ENCODE measurements around the gene ACSF3. TPM values are rescaled to one million over a fixed set of nuclear protein-coding genes. Genes with fewer than 3 reads are reported as not detected.

Gene ACSF3
- total RNA-seq, 1 experiment from 2014 or later: 30.8 TPM

DNA sequence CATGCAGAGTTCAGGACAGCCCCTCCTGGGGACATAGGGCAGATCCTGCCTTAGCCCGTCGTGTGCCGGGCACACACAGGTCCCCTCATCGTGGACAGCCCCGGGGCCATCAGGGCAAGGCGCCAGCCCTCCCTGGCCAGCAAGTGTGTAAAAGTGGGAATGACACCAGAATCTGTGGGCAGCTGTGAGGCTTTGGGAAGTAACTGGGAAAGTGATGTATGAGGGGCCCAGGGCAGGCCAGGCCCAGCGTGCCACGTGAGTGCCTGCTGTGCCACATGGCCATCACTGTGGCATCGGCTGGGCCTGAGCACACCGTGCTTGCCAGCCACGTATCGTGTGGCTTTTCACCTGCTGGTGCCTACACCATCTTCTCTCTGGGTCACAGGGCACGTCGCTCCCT lies 26.6 kb downstream of the ACSF3 start:
- no peak for ATAC-seq
- intact Hi-C loops (cut with micrococcal nuclease; ENCODE audit: unreplicated experiment): no loop called here
- no TSS peak for BruUV-seq (replicated peaks)
- Histone ChIP-seq H3K36me3 (ENCODE audit: control insufficient read depth, insufficient read depth, low read length) (no peaks in the 10 kb centered on the region), H3K27me3 (ENCODE audit: control insufficient read depth, insufficient read depth, low read length) (no peaks in the 10 kb centered on the region), H3K9me3 (ENCODE audit: control insufficient read depth, insufficient read depth, low read depth, low read length) (no peaks in the 10 kb centered on the region), H3K27ac (ENCODE audit: low read length) (no peak overlapping the region), H3K4me1 (ENCODE audit: control insufficient read depth, insufficient read depth, low read length) (no peaks in the 10 kb centered on the region), H3K4me3 (ENCODE audit: low read depth in 2 of 2, low read length in 2 of 2) (no peak overlapping the region)
- ChIA-PET CTCF (no interaction called here), POLR2A (no interaction called here)
- TF ChIP-seq REST (IDR thresholded peaks at IDR 0.05; ENCODE audit: insufficient read depth in 1 of 2, low read depth in 2 of 2, low read length in 1 of 2) (no peak), TCF7L2 (IDR thresholded peaks at IDR 0.05; ENCODE audit: low read depth, low read length) (no peak), SIN3A (IDR thresholded peaks at IDR 0.05; ENCODE audit: borderline replicate concordance, insufficient read depth, low read depth, low read length) (no peak), POLR2AphosphoS5 (IDR thresholded peaks at IDR 0.05; ENCODE audit: low read depth, low read length) (no peak), CTCF (IDR thresholded peaks at IDR 0.05) (no peak)
- DNase-seq (ENCODE audit: low read depth, low spot score): no peak
- in situ Hi-C loops (cut with HindIII; ENCODE audit: low pct_unique_long_range_greater_than_20kb, low sequenced_read_pairs): no loop called here

GRCh38 chr16:89120921-89121351 lies 27.3 kb downstream of the ACSF3 start:
- no TSS peak for BruUV-seq (replicated peaks)
- intact Hi-C loops (cut with micrococcal nuclease; ENCODE audit: unreplicated experiment) (no loop called here), in situ Hi-C loops (cut with HindIII; ENCODE audit: low pct_unique_long_range_greater_than_20kb, low sequenced_read_pairs) (no loop called here)
- Histone ChIP-seq H3K27ac (ENCODE audit: low read length) (no peak overlapping the region), H3K36me3 (ENCODE audit: control insufficient read depth, insufficient read depth, low read length) (no peaks in the 10 kb centered on the region), H3K27me3 (ENCODE audit: control insufficient read depth, insufficient read depth, low read length) (no peaks in the 10 kb centered on the region), H3K9me3 (ENCODE audit: control insufficient read depth, insufficient read depth, low read depth, low read length) (no peaks in the 10 kb centered on the region), H3K4me1 (ENCODE audit: control insufficient read depth, insufficient read depth, low read length) (no peaks in the 10 kb centered on the region), H3K4me3 (ENCODE audit: low read depth in 2 of 2, low read length in 2 of 2) (no peak overlapping the region)
- DNase-seq (ENCODE audit: low read depth, low spot score) (no peak), ATAC-seq (no peak)
- POLR2A ChIA-PET: no interaction called here
- CTCF ChIA-PET: no interaction called here
- TF ChIP-seq TCF7L2 (IDR thresholded peaks at IDR 0.05; ENCODE audit: low read depth, low read length) (no peak), REST (IDR thresholded peaks at IDR 0.05; ENCODE audit: insufficient read depth in 1 of 2, low read depth in 2 of 2, low read length in 1 of 2) (no peak), CTCF (IDR thresholded peaks at IDR 0.05) (no peak), POLR2AphosphoS5 (IDR thresholded peaks at IDR 0.05; ENCODE audit: low read depth, low read length) (no peak)

Measured in Panc1 (cell line).